HG03060 (cell line): ENCODE data around the gene WASHC3.

Experiments used
- ATAC-seq: cut with Tn5 transposase; IDR thresholded peaks from one replicate; pipeline ENCODE4 v1.9.1; 2021; ENCODE audit warnings: low read depth, moderate number of reproducible peaks; ENCODE audit not compliant: unreplicated experiment

Gene WASHC3

DNA sequence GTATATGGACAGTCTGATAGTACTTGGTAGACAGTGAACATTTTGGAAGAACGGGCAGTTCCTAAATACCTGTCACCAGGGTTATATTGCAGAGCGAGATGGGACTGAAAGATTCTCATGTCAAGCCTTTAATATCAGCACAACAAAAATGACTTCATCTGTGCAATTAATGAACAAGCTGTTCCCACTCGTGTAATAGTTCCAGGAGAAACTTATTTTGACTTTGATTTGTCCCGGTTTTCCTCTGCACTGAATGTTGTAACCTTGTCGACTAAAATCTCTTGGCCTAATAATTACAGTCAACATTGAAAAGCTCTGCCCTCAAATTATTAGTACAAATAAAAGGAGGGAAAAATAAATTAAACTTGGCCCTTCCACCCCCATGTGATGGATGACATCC, 79.5 kb downstream of the WASHC3 start:
- ATAC-seq, result no peak

DNA sequence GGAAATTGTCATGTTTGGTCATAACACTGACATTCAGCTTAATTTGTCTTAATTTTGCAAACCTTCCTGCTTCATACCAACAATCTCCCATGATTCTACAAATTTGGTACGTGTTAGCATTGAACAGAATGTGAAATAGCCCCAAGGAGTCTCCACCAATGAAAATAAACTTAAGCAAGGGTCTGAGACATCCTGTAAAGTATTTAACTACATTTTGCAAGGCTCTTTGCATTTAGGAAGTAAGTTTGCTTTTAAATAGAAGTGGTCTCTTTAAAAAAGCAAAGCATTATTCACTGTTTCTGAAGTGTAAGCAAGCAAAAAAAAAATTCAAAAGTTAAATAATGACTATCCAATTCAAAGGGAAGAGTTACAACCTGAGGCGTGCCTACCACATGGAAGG, 79.9 kb downstream of the WASHC3 start:
- no peak for ATAC-seq

DNA sequence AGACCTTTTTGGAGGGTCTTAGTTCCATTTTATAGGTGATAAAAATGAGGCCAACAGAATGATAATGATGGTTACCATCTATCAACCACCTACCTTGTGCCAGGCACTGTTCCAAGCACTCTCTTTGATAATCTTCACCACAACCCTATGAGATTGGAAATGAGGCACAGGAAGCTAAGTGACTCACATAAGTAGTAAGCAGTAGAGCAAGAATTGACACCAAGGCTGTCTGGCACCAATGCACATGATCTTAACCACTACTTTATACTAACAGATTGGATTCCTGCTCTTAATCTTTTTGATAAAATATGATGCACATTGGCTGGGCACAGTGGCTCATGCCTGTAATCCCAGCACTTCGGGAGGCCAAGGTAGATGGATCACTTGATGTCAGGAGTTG, 93.0 kb downstream of the WASHC3 start:
- no peak for ATAC-seq

DNA sequence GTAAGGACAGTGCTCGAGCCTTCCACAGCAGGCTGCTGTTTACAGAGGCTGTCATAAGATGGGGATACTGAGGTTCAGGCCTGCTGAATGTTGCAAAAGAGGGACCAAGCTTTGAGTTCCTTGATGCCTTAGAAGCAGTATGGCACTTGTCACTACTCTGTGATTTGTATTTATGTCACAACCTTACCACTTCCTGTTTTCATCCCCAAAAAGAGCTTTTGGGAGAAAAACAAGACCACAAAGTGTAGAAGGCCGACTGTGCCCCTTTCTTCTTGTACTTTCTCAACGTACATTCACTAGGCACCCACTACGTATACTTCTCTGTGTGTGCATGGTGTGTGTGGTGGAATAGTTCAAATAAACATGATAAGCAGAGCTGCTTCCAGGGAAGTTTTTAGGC, 94.3 kb downstream of the WASHC3 start:
- no peak for ATAC-seq

DNA sequence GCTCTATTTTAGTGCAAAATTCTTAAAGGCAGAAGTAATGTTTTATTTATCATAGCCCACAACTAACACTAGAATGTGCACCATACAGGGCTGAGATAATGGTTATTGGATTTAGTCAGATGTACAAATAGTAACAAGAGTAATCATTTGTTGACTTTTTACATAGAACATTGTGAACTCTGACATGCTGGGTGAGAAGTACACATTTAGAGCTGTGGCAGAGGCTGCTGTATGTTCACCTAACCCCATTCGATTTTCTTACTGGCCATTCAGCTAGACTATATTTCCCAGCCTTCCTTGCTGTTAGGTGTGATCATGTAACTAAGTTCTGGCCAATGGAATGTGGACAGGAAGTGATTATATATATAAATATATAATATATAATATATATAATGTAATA, 95.3 kb downstream of the WASHC3 start:
- ATAC-seq, result no peak

DNA sequence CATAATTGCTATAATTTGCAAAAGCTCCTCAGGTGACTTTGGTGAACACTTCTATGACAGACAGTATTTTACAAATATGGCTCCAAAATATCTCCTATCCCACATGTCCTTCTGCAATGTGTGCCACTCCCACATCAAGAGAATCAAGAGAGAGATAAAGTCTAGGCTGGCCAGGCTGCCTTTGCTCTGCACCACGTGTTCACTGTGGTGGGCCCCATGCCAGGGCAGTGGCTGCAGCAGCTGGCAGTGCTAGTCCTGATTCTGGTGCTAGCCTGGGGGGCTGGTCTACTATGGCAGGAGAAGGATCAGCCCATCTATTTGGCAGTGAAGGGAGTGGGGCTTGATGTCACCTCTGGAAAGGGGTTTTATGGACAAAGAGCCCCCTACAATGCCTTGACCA, 98.1 kb downstream of the WASHC3 start:
- no peak for ATAC-seq
